ENCODE data around the gene PCYT2.
A peak's percentile ranks its signal among the peaks of the same experiment; 100 is the strongest.

GRCh38 chr17:81918832-81919545 is 7.8 kb upstream of the PCYT2 start:
- TF ChIP-seq POLR2A (IDR thresholded peaks at IDR 0.05) (peak in 1 of 4 donors; percentile 13), CTCF (IDR thresholded peaks at IDR 0.05) (no peak)
